Measurements from ENCODE around the gene PPARA.

GRCh38 chr22:46226577-46226976, 76.3 kb downstream of the PPARA start:
- no peak for TF ChIP-seq POLR2A (IDR thresholded peaks at IDR 0.05)
- TF ChIP-seq, protein P1, sequence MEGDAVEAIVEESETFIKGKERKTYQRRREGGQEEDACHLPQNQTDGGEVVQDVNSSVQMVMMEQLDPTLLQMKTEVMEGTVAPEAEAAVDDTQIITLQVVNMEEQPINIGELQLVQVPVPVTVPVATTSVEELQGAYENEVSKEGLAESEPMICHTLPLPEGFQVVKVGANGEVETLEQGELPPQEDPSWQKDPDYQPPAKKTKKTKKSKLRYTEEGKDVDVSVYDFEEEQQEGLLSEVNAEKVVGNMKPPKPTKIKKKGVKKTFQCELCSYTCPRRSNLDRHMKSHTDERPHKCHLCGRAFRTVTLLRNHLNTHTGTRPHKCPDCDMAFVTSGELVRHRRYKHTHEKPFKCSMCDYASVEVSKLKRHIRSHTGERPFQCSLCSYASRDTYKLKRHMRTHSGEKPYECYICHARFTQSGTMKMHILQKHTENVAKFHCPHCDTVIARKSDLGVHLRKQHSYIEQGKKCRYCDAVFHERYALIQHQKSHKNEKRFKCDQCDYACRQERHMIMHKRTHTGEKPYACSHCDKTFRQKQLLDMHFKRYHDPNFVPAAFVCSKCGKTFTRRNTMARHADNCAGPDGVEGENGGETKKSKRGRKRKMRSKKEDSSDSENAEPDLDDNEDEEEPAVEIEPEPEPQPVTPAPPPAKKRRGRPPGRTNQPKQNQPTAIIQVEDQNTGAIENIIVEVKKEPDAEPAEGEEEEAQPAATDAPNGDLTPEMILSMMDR (IDR thresholded peaks at IDR 0.05), result no peak
